ENCODE measurements around the gene SCLT1.

- TF ChIP-seq CTCF (conservative IDR thresholded peaks at IDR 0.05; ENCODE audit: low read depth, low read length) (no peak), EZH2 (IDR thresholded peaks at IDR 0.05; ENCODE audit: low read length, unreplicated experiment) (no peak)
Measured at GRCh38 chr4:129040471-129040870, 52.9 kb downstream of the SCLT1 start.

Measured in PC-3 (cell line).